CD4-positive, alpha-beta T cell treated with Interleukin-15 for 1 hour (primary cell): ENCODE data around the gene KANSL1L.
"Not testable (repeated sequence)": the region's sequence is repeated elsewhere in the genome, so short reads cannot be mapped to it uniquely, and the experiment has no call there.

Experiments
- DNase-seq: peaks from one replicate; pipeline ENCODE4 v3.0.0-alpha.2; 2020

KANSL1L gene

DNA sequence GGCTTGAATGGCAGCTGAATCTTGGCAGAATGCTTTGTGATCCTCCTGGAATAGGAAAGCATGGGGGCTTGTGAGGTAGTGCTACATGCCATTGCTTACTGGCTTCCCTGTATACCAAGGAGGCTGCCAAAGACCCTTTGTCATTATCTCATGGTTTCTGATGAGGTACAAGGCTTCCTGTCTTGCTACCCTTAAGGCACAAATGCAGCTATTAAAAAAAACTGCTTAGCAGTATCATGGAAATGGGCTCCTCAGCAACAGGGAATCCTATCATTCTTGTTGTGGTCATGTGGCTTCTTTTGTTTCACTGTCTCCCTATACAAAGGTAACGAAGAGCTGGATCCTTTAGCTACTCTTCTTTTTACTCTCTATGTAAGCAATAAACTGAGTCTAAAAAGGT is 6.6 kb upstream of the KANSL1L start:
- no peak for DNase-seq

DNA sequence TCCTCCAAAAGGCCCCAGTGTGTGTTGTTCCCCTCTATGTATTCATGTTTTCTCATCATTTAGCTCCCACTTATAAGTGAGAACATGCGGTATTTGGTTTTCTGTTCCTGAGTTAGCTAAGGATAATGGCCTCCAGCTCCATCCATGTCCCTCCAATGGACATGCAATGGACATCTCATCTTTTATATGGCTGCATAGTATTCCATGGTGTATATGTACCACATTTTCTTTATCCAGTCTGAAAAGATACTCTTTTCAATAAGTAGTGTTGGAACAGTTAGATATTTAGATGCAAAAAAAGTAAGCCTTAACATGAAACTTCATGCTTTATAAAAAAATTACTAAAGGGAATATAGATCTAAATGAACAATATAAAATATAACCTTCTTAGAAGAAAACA is 5.9 kb upstream of the KANSL1L start:
- DNase-seq = not testable (repeated sequence)

DNA sequence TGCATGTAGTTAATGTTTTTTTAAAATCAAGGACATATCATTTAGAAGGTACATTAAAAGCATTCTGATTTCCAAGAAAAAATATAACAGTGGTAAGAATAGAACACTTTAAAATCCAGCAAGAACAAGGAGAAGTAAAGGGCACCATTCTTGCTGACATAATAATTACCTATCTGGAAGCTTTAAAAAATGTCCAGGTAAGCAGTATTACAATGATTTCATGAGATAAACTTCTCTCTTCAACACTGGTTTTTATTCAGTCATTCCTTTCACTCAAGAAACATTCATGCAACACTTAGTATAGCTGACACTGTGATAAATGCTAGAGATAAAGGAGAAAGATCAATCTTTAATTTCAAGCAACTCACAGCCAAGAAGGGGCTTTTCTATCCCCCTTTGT is 2.9 kb upstream of the KANSL1L start:
- DNase-seq = no peak

DNA sequence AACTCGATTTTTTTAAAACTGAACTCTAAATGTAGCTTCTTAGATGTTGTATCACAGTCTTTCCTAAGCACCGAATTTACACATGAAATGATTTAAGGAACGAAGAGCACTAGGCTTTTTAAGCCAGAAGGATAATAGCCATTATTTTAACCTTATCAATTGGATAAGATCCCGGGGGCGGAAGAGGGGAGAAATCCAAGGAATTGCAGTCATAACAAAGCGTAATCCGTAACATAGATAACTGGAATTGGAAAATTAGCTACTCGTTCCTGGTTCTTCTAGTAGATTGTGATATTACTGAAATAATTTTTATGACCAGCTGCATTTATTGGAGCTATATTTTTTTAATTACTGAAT is 988 bp upstream of the KANSL1L start:
- no peak for DNase-seq

DNA sequence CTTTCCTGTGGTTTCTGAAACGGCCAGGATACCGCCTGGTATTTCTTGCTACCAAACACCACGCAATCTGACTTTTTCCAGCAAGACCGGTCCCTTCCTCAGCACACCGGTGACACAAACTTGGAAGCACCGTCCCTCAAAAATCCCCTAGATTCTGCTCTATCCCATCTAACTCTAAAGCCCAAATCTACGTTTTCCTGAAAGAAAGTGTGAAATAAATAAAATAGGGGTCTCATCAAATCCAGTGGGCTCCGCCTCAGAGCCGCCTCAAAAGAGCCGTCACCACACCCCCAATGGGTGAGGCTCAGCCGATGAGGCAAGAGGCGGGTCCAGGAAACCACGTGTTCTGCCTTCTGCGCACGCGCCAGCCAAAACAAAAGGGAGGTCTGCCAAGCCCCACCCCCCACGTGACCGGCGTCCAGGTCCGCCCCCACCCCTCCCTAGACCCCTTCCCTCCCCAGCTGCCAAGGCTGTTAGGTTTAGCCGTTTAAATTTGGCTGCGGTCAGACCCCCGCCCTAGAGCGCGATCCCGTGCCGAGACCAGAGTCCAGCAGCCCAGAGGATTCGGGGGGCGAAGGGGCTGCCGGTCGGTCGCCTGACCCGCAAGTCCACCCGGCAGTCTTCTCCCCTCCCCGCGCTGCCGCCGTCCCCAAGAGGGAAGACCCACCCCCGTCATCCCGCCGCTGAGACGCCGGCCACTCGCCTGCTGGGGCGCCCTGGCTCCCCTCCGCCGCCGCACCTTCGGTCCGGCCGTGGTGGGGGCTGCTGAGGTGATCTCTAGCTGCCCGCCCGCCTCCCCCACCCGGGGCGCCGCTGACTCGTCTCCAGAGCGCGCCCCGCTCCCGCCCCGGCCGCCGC is 534 bp downstream of the KANSL1L start:
- DNase-seq = peak; percentile 96

DNA sequence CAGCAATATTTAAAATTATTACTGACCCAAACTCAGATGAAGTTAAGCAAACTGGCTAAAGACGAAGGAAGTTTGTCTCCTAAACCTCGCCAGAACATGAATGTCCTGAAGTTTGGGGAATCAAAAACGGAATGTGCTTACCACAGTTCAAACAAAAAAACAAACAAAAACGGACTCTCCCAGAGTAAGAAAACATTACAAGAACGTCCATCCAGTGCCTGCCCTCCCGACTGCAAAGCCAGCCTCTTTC is 1.1 kb downstream of the KANSL1L start:
- DNase-seq = no peak

DNA sequence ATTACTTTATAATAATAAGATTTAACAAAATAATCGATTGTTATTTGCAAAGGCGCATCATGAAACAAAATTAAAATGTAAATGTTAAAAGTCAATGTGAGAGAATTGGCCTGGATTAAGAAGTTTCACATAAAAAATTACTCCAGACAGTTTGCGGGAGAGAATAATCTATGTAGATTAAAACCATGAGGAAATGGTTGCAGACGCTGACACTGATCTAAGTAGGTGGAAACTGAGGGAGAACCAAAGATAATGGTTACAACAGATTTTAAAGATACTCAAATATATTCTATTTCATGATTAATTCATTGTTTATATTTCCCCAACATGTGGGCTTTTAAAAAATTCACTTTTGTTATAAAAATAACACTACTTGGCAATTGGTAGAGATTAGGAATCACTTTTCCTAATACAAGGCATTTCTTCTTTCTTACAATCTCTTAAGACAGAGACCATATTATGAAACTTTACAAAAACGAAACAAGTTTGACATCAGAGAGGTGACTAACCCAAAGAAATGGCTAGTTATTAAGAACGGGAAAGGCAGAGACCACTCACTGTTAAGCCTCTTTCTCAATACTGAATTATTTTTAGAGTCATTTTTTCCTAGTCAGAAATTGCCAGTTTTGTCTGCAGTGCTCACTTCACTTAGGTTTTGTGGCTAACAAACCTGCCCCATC is 1.6 kb downstream of the KANSL1L start:
- no peak for DNase-seq

DNA sequence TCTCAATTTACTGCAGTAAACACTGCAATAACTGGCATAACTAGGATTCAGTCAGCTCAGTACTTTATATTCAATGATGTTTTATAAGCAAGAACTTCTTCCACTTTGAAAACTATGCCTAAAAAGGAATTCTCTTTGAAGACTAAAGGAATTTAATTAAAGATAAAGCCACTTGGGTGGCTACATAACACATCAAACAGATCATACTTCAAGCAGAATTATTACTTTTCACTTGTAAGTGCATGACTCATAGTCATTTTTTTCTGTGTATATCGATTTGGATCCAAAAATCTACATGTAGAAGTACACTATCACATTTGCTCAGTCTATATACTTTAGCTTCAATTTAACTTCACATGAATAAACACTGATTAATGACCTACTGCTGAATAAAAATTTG is 4.0 kb downstream of the KANSL1L start:
- no peak for DNase-seq

DNA sequence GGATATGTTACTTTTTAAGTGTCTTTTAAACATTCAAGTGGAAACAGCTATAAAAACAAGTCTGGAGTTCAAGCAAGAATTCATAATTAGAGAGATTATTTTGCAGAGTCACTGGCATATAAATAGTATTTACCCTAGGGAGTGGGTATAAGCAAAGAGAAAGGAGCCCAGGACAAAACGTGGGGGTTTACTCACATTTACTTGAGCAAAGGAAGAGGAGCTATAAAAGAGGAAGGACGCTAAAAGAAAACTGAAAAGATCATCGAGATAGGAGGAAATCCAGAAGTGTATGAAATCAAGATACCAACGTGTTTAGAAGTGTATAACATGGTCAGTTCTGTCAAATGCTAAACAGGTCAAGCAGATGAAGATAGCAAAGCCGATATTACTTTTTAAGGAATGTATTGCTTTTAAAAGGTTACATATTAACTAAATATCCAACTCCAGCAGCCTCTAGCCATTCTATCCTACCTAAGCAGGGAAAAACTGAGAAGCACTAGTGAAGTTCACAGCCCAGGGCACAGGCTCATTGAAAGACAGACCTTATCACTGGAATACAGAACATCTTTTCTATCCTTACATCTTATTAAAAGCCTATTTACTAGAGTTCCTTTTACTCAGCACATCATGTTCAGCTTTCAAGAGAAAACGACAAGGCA is 8.6 kb downstream of the KANSL1L start:
- no peak for DNase-seq

DNA sequence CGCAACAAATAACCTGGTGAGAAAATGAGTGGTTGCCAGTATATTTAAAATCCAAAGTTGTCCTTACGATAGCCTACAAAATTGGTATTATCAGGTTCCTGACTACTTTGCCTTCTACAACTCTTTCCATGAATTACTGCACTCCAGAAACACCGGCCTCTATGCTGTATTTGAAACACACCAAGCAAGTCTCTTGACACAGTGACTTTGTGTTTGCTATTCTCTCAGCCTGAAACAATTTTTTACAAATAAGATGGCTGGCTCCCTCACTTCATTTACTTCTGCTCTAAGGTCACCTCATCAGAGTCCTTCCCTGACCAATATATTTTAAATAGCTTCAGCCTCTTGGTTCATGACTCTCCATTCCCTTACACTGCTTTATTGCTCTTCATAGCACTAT is 12.2 kb downstream of the KANSL1L start:
- DNase-seq = no peak

DNA sequence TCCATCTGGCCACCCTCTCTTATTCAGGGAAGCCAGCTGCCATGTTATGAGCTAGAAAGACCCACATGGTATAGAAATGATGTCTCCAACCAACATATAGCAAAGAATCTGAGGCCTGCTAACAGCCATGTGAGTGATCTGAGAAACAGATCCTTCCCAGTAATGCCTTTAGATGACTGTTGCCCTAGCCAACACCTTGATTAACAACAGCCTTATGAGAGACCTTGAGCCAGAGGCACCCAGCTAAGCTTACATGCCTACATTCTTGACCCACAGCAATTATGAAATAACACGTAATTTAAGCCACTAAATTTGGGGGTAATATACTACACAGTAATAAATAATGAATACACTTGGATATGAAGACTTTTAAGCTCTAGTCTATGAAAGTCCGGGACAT is 13.0 kb downstream of the KANSL1L start:
- no peak for DNase-seq

DNA sequence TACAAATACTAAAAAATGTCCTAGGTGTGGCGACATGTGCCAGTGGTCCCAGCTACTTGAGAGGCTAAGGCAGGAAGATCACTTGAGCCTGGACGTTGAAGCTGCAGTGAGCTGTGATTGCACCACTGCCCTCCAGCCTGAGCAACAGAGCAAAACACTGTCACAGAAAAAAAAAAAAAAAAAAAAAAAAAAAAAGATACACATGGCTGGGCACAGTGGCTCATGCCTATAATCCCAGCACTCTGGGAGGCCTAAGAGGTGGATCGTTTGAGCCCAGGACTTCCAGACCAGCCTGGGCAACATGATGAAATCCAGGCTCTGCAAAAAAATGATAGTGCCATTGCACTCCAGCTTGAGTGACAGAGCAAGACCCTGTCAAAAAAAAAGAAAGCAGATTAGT is 13.7 kb downstream of the KANSL1L start:
- DNase-seq = no peak

DNA sequence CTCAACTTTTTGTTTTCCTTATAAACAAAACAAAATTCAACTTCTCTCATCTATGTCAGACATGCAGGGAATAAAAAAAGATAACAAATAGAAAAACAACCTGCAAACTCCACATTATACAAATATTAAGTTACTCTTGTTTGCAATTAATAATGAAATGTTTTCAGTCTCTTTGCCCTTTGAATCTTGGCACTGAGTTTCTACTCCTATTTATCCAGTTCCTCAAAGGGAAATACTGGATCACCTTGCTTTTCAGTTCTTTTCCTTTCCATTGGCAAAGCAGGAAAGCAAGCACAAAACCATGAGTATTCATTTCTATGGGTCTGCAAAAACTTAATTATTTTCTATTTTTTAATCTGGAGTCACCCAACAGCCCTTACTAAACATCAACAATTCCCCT is 23.6 kb downstream of the KANSL1L start:
- no peak for DNase-seq

DNA sequence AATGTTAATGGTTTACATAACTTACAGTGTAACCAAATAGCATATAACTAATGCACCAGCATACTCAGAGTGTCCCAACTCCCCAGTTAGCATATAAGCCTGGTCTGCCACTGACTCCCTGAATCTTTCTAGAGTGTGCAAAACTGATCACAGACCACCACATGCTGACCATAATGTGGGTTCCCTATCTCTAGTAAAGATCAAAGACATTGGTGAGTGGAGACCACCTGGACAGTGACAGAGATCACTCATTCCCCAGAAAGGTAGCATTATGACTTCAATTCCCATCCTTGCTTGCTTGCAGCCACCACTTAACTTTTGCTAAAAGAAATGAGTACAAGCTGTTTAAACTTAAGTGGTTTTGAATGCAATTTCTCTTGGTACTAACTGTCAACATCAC is 39.0 kb downstream of the KANSL1L start:
- DNase-seq = no peak

DNA sequence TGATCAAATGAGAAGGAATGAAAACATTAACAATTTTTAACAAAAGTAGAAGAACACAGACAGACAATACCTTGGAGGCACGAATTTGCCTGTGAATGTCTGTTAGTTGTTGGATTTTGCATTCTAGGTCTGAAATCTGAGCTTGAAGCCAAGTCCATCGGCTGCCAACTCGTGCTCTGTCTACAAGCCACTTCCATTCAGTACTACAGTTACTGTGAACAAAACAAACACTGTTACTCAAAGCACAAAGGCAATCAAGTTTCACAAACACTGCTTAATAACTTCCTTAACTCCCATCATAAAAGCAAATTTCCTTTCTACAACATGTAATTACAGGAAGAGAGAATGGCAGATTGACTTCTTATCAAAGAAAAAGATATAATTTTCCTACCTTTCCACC is 42.2 kb downstream of the KANSL1L start:
- DNase-seq = no peak

DNA sequence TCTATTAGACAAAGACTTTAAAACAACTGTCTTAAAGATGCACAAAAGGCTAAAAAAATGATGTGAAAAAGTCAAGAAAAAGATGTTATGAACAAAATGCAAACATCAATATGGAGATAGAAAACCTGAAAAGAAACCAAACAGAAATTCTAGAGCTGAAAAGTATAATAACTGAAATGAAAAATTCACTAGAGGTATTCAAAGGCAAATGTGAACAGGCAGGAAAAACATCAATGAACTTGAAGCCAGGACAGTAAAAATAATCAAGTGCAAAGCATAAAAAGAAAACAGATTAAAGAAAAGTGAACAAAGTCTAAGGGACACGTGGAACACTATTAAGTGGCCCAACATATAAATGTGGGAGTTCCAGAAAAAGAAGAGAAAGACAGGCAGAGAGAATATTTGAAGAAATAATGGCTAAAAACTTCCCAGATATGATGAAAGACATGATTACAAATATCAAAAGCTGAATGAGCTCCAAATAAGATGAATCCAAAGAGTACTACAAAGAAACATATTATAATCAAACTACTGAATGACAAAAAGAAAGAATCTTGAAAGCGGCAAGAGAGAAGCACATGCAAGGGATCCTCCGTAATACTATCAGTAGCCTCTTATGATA is 57.5 kb downstream of the KANSL1L start:
- DNase-seq = no peak

DNA sequence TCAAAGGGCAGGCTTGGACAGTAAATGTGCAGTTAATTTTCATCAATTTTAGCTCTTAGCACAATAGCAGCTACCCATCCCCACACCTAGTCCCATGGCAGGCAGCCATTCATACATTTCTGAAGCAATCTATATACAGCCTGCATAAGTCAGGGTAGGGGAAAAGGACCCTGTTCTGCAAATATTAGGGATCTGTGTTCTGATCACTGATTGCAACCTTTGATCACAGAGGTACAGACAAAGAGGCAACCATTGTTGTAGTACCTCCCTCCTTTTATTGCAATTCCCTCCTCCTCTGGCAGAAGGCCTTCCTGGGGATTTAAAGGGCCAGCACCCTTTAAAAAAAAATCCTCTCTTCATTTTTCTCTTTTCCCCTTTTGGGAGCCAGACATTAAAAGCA is 58.3 kb downstream of the KANSL1L start:
- DNase-seq = no peak

DNA sequence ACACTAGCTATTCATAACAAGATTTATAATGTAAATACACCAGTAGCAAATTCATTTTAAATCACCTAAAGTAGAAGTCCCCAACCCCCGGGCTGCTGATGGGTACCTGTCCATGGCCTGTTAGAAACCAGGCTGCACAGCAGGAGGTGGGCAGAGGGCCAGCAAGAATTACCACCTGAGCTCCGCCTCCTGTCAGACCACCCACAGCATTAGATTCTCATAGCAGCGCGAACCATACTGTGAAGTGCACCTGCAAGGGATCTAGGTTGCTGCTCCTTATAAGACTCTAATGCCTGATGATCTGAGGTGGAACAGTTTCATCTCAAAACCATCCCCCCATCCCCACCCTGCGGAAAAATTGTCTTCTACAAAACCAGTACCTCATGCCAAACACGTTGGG is 71.3 kb downstream of the KANSL1L start:
- no peak for DNase-seq

DNA sequence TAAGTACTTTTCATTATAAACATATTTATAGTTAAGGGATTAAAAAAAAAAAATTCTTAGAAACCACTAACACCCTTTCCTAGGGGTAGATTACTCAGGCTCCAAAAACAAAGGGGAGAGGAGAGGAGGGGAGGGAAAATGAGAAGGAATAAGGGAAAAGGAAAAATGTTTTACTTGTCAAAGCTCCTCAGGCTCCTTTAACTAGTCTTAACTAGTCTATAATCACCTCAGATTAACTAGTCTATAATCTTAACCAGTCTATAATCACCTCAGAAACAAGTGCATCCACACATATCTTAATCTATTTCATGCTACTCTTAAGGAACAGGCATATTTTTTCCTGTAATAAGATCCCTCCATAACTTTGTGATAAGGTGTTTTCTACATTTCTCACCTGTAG is 76.4 kb downstream of the KANSL1L start:
- DNase-seq = no peak

DNA sequence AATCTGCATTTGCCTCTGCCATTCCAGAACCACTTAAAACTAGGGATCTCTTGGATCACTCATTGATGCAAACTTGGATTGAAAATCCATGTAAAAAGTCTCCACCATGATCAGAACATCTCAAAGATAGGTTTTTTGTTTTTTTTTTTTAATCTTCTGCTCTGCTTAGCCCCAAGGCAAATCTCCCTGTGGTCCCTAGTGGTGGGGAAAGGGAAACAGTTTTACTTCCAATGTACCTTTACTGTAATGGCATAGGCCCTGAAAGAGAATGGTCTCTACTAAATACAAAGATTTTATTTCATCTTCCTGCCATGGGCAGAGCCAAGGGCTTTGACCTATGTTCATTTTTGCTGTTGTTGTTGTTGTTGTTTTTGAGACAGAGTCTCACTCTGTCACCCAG is 78.4 kb downstream of the KANSL1L start:
- DNase-seq = no peak

DNA sequence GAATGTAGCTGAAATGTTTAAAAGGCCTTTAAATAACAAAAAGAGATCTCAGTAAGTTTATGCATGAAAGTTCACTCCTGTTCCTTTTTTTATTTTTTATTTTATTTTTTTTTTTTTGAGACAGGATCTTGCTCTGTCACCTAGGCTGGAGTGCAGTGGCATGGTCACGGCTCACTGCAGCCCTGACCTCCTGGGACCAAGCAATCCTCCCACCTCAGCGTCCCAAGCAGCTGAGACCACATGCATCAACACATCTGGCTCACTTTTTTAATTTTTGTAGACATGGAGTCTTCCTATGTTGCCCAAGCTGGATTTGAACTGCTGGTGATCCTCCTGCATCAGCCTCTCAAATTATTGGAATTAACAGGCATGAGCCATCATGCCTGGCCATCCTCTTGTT is 84.3 kb downstream of the KANSL1L start:
- no peak for DNase-seq

DNA sequence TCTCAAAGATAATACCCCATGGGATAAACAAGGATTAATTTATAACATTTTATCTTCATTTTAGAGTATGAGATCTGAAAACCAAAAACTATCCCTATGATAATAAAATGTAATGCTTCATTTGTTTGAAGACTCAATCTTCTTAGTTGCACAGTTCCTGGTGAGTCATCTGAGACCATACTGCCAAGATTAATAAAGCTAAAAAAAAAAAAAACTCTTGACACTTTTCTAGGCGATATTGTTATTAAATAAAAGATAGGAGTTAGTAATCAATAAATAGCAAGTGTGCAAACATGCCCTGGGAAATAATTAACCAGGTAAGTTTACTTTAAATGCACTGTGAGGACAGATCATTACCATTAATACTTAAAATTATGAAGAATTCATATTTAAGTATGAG is 84.9 kb downstream of the KANSL1L start:
- DNase-seq = no peak

DNA sequence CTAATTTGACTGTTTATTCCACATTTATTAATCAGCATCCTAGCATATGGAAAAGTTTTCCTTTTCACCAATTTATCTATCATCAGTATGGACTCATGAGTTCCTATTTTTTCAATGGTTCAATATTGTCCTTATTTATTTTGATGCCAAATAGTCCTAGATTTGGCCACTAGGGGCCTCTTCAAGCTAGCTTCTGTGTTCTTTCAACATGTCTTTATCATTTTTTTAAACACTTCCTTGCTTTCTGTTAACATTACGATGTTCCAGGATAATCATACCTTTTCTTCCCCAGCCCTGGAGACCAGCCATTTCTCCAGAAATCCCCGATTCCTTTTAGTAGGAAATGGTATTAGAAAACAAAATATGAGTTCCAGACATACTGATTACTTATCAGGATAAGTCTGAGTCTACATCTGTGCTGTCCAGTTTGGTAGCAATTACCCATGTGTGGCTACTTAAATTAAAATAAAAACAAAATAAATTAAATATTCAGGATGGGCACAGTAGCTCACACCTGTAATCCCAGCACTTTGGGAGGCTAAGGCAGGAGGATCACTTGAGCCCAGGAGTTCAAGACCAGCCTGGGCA is 98.2 kb downstream of the KANSL1L start:
- no peak for DNase-seq

DNA sequence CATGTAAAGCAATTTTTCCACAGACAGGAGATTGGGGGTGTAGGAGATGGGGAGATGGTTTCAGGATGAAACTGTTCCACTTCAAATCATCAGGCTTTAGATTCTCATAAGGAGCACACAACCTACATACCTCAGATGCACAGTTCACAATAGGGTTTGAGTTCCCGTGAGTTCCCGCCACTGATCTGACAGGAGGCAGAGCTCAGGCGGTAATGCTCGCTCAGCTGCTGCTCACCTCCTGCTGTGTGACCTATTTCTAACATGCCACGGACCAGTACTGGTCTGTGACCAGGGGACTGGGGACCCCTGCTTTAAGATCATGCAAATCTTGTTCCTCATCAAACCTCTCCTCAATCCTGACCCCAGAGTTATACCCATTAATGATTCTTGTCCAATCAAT is 98.7 kb downstream of the KANSL1L start:
- DNase-seq = no peak
